ENCODE results near the gene AARS2.

DNA sequence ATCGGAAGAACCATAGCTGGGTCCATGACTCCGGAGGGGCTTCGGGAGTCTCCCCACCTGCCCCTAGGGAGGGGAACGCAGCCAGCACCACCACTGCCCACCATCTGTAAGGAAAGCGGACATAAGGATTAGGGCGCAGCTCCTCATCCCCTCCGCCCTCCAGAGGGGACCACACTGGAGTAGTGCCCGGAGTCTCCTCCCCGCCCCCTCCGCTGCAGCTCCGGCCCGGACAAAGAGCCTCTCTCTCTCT is 56.4 kb downstream of the AARS2 start:
- no peak for TF ChIP-seq POLR2A (IDR thresholded peaks at IDR 0.05)
- TF ChIP-seq, protein P1, sequence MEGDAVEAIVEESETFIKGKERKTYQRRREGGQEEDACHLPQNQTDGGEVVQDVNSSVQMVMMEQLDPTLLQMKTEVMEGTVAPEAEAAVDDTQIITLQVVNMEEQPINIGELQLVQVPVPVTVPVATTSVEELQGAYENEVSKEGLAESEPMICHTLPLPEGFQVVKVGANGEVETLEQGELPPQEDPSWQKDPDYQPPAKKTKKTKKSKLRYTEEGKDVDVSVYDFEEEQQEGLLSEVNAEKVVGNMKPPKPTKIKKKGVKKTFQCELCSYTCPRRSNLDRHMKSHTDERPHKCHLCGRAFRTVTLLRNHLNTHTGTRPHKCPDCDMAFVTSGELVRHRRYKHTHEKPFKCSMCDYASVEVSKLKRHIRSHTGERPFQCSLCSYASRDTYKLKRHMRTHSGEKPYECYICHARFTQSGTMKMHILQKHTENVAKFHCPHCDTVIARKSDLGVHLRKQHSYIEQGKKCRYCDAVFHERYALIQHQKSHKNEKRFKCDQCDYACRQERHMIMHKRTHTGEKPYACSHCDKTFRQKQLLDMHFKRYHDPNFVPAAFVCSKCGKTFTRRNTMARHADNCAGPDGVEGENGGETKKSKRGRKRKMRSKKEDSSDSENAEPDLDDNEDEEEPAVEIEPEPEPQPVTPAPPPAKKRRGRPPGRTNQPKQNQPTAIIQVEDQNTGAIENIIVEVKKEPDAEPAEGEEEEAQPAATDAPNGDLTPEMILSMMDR (IDR thresholded peaks at IDR 0.05), result no peak

Measured in body of pancreas (tissue), 4 donors.